Measurements from ENCODE around the gene ENHO. TPM values are rescaled to one million over a fixed set of nuclear protein-coding genes. Genes with fewer than 3 reads are reported as not detected.

The ENHO gene
- polyA plus RNA-seq, 3 donors, result 2.3 to 3.2 (median 2.7) TPM

DNA sequence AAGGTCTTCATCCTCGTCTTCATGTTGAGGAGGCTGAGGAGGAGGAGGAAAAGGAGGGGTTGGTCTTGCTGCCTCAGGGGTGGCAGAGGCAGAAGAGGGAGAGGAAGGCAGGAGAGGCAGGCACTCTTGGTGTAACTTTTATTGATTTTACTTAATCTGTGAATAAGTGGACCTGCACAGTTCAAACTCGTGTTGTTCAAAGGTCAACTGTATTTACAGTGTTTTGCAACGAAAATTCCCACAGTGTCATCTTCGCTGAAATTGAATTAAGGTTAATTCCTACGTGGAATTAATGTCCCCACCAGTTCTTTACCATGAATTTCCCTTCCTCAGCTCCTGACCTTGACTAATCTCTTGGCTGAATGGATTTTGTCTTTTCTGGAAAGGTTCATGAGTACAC, 21.2 kb upstream of the ENHO start:
- H3K9me3 ChIP-seq (replicated peaks in 1 of 2; ENCODE audit: control insufficient read depth in 1 of 2, insufficient read depth in 1 of 2, low read length in 2 of 2), result no peaks in the 10 kb centered on the region
- H3K4me3 ChIP-seq (replicated peaks in 1 of 3; ENCODE audit: low read depth in 2 of 3, low read length in 3 of 3), result no peak overlapping the region
- H3K4me2 ChIP-seq (replicated peaks; ENCODE audit: extremely low read depth, low read length, poor library complexity, severe bottlenecking), result no peak overlapping the region
- H3K27me3 ChIP-seq (ENCODE audit: control insufficient read depth in 2 of 2, insufficient read depth in 2 of 2, low read length in 2 of 2), result no peaks in the 10 kb centered on the region
- WGBS (ENCODE audit: insufficient coverage), result 76% methylated on average over 3 of the region's 5 CpGs
- H3K27me3 Mint-ChIP-seq (ENCODE audit: low read depth in 3 of 3), result peaks cover 5 to 17% (median 15%) of the 10 kb centered on the region in 3 donors
- TF ChIP-seq, protein P1, sequence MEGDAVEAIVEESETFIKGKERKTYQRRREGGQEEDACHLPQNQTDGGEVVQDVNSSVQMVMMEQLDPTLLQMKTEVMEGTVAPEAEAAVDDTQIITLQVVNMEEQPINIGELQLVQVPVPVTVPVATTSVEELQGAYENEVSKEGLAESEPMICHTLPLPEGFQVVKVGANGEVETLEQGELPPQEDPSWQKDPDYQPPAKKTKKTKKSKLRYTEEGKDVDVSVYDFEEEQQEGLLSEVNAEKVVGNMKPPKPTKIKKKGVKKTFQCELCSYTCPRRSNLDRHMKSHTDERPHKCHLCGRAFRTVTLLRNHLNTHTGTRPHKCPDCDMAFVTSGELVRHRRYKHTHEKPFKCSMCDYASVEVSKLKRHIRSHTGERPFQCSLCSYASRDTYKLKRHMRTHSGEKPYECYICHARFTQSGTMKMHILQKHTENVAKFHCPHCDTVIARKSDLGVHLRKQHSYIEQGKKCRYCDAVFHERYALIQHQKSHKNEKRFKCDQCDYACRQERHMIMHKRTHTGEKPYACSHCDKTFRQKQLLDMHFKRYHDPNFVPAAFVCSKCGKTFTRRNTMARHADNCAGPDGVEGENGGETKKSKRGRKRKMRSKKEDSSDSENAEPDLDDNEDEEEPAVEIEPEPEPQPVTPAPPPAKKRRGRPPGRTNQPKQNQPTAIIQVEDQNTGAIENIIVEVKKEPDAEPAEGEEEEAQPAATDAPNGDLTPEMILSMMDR (IDR thresholded peaks at IDR 0.05), result no peak
- no peaks in the 10 kb centered on the region for H4K20me1 ChIP-seq (ENCODE audit: insufficient read depth, low read length)
- no peak for DNase-seq
- H3K4me1 Mint-ChIP-seq, result no peaks in the 10 kb centered on the region
- no peak overlapping the region for H2AFZ ChIP-seq (ENCODE audit: insufficient read depth, low read depth, low read length, poor library complexity, severe bottlenecking)
- no peak overlapping the region for H3K4me3 Mint-ChIP-seq
- no peak overlapping the region for H3K9ac ChIP-seq (ENCODE audit: insufficient read depth, low read length, poor library complexity, severe bottlenecking)
- no peaks in the 10 kb centered on the region for H3K79me2 ChIP-seq (ENCODE audit: insufficient read depth, low read length)
- no peaks in the 10 kb centered on the region for H3K9me3 Mint-ChIP-seq
- H3K36me3 Mint-ChIP-seq, result no peaks in the 10 kb centered on the region
- H3K27ac Mint-ChIP-seq, result no peak overlapping the region
- no peaks in the 10 kb centered on the region for H3K36me3 ChIP-seq (replicated peaks in 1 of 2; ENCODE audit: control insufficient read depth in 1 of 2, insufficient read depth in 2 of 2, low read length in 2 of 2)
- intact Hi-C loops (cut with micrococcal nuclease), result no loop called here
- H3K27ac ChIP-seq (ENCODE audit: low read depth in 1 of 2, low read length in 2 of 2), result no peak overlapping the region
- H3K4me1 ChIP-seq (ENCODE audit: control insufficient read depth in 1 of 2, insufficient read depth in 2 of 2, low read length in 2 of 2), result no peaks in the 10 kb centered on the region

DNA sequence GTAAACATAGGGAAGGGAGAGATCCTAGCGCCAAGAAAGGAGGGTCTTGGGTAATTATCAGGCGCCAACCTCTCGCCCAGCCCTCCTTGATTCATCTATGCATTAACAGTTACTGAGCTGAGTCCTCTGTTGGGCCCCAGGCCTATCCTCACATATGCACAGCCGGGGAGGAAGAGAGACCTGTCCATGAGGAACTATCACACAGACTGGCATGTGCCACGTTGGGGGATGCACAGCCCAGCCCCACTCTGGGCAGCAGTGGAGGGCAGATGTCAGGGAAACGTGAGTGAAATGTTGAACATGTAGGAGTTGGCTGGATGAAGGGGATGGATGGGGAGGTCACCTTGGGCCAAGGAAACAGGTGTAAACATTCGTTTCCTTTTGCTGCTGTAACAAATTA, 18.8 kb upstream of the ENHO start:
- TF ChIP-seq, protein P1 (IDR thresholded peaks at IDR 0.05), result no peak
- H3K4me1 ChIP-seq (ENCODE audit: control insufficient read depth in 1 of 2, insufficient read depth in 2 of 2, low read length in 2 of 2), result no peaks in the 10 kb centered on the region
- H3K27me3 ChIP-seq (ENCODE audit: control insufficient read depth in 2 of 2, insufficient read depth in 2 of 2, low read length in 2 of 2), result peaks cover 0 to under 1% of the 10 kb centered on the region in 2 donors
- H3K4me3 Mint-ChIP-seq, result no peak overlapping the region
- H3K4me3 ChIP-seq (replicated peaks in 1 of 3; ENCODE audit: low read depth in 2 of 3, low read length in 3 of 3), result no peak overlapping the region
- H3K79me2 ChIP-seq (ENCODE audit: insufficient read depth, low read length), result no peaks in the 10 kb centered on the region
- H3K27me3 Mint-ChIP-seq (ENCODE audit: low read depth in 3 of 3), result peaks cover 2 to 17% (median 8%) of the 10 kb centered on the region in 3 donors
- H4K20me1 ChIP-seq (ENCODE audit: insufficient read depth, low read length), result no peaks in the 10 kb centered on the region
- H3K4me2 ChIP-seq (replicated peaks; ENCODE audit: extremely low read depth, low read length, poor library complexity, severe bottlenecking), result no peak overlapping the region
- peaks cover 0 to 4% (median 0%) of the 10 kb centered on the region in 7 donors for H3K9me3 Mint-ChIP-seq
- WGBS (ENCODE audit: insufficient coverage), result 61% methylated on average over 3 of the region's 7 CpGs
- no peaks in the 10 kb centered on the region for H3K36me3 ChIP-seq (replicated peaks in 1 of 2; ENCODE audit: control insufficient read depth in 1 of 2, insufficient read depth in 2 of 2, low read length in 2 of 2)
- no peak for DNase-seq
- intact Hi-C loops (cut with micrococcal nuclease), result no loop called here
- no peak overlapping the region for H3K9ac ChIP-seq (ENCODE audit: insufficient read depth, low read length, poor library complexity, severe bottlenecking)
- no peak overlapping the region for H2AFZ ChIP-seq (ENCODE audit: insufficient read depth, low read depth, low read length, poor library complexity, severe bottlenecking)
- H3K9me3 ChIP-seq (replicated peaks in 1 of 2; ENCODE audit: control insufficient read depth in 1 of 2, insufficient read depth in 1 of 2, low read length in 2 of 2), result no peaks in the 10 kb centered on the region
- H3K27ac Mint-ChIP-seq, result no peak overlapping the region
- no peaks in the 10 kb centered on the region for H3K4me1 Mint-ChIP-seq
- no peak overlapping the region for H3K27ac ChIP-seq (ENCODE audit: low read depth in 1 of 2, low read length in 2 of 2)
- H3K36me3 Mint-ChIP-seq, result no peaks in the 10 kb centered on the region

Measured in CD14-positive monocyte (primary cell).